Measurements from ENCODE around the gene ATG9A.

DNA sequence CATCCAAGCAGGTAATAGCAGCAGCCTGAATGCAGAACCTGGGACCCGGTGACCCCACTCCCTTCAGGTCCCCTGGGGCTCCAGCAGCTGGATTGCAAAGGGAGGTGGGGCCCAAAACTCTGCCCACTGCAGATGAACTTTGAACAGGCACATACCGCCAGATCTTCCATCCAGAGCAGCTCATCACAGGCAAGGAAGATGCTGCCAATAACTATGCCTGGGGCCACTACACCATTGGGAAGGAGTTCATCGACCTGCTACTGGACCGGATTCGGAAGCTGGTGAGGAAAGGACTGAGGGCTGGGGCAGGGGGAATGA, 40.6 kb upstream of the ATG9A start:
- no peak for TF ChIP-seq POLR2A (IDR thresholded peaks at IDR 0.05; ENCODE audit: low read depth, low read length)
- no peak for TF ChIP-seq POLR2AphosphoS5 (IDR thresholded peaks at IDR 0.05; ENCODE audit: low read depth, low read length)
- TF ChIP-seq TAF1 (IDR thresholded peaks at IDR 0.05; ENCODE audit: low read depth, low read length), result no peak
- no peak for TF ChIP-seq SPI1 (IDR thresholded peaks at IDR 0.05; ENCODE audit: low read depth, low read length)
- no peak for TF ChIP-seq PAX5 (IDR thresholded peaks at IDR 0.05; ENCODE audit: insufficient read depth, low read length, severe bottlenecking)
- no peak for TF ChIP-seq POU2F2 (IDR thresholded peaks at IDR 0.05; ENCODE audit: low read depth, low read length)

Measured in GM12891 (cell line).